GM23248 (cell line): ENCODE measurements around the gene SCLT1. TPM values are rescaled to one million over a fixed set of nuclear protein-coding genes. Genes with fewer than 3 reads are reported as not detected.

Experiments
- DNase-seq: peaks from one replicate; pipeline ENCODE4 v3.0.0-alpha.2; 2015
- H2AFZ ChIP-seq: fragments of 200-600 bp; sonication (generic); 2 replicates; pipeline ENCODE4 v1.6.1; 2016; ENCODE audit warnings: antibody characterized with exemption
- H3F3A ChIP-seq: fragments of 200-600 bp; sonication (generic); 2 replicates; pipeline ENCODE4 v1.6.1; 2016; ENCODE audit warnings: mild to moderate bottlenecking, antibody characterized with exemption, mixed run types; ENCODE audit not compliant: insufficient read depth
- H3K27ac ChIP-seq: fragments of 200-600 bp; sonication (generic); 2 replicates; pipeline ENCODE4 v1.5.1; 2016; ENCODE audit warnings: mild to moderate bottlenecking
- H3K27me3 ChIP-seq: fragments of 200-600 bp; sonication (generic); replicated peaks from 2 replicates; pipeline ENCODE4 v1.6.1; 2016; ENCODE audit warnings: mild to moderate bottlenecking; ENCODE audit not compliant: insufficient read depth
- H3K36me3 ChIP-seq: fragments of 200-600 bp; sonication (generic); 2 replicates; pipeline ENCODE4 v1.6.1; 2016; ENCODE audit warnings: low read depth, mild to moderate bottlenecking
- H3K4me1 ChIP-seq: fragments of 200-600 bp; sonication (generic); 2 replicates; pipeline ENCODE4 v1.6.1; 2016; ENCODE audit warnings: mild to moderate bottlenecking; ENCODE audit not compliant: insufficient read depth
- H3K4me2 ChIP-seq: fragments of 200-600 bp; sonication (generic); one replicate; pipeline ENCODE4 v1.6.1; 2016; ENCODE audit warnings: mild to moderate bottlenecking; ENCODE audit not compliant: unreplicated experiment
- H3K4me3 ChIP-seq: fragments of 200-600 bp; sonication (generic); 2 replicates; pipeline ENCODE4 v1.5.1; 2016; ENCODE audit warnings: mild to moderate bottlenecking
- H3K79me2 ChIP-seq: fragments of 200-600 bp; sonication (generic); 2 replicates; pipeline ENCODE4 v1.6.1; 2016; ENCODE audit warnings: mild to moderate bottlenecking; ENCODE audit not compliant: insufficient read depth
- H3K9ac ChIP-seq: fragments of 200-600 bp; sonication (generic); 2 replicates; pipeline ENCODE4 v1.6.1; 2016; ENCODE audit warnings: mild to moderate bottlenecking
- H3K9me2 ChIP-seq: fragments of 200-600 bp; sonication (generic); 2 replicates; pipeline ENCODE4 v1.6.1; 2016; ENCODE audit warnings: mixed run types, mild to moderate bottlenecking, moderate library complexity; ENCODE audit not compliant: insufficient read depth
- H3K9me3 ChIP-seq: fragments of 200-600 bp; sonication (generic); one replicate; pipeline ENCODE4 v1.6.1; 2017; ENCODE audit warnings: low read depth
- H4K20me1 ChIP-seq: fragments of 200-600 bp; sonication (generic); 2 replicates; pipeline ENCODE4 v1.6.0; 2016; ENCODE audit not compliant: insufficient read depth
- EZH2 ChIP-seq: fragments of 200-600 bp; sonication (generic); IDR thresholded peaks from 2 replicates; pipeline ENCODE4 v1.6.1; 2018; ENCODE audit warnings: antibody characterized with exemption, mild to moderate bottlenecking; ENCODE audit not compliant: insufficient read depth, poor library complexity, severe bottlenecking
- EZH2phosphoT487 ChIP-seq: fragments of 200-600 bp; sonication (generic); IDR thresholded peaks from 2 replicates; pipeline ENCODE4 v1.6.1; 2018; ENCODE audit warnings: antibody characterized with exemption, moderate library complexity, mild to moderate bottlenecking, low read depth; ENCODE audit not compliant: insufficient read depth
- WGBS, 2 experiments: methylation state at CpG; one replicate each; pipeline ENCODE4 v1.1.6; 2015 to 2017; ENCODE audit warnings: low lambda C conversion rate in 2 of 2, low coverage in 1 of 2; ENCODE audit errors: missing lambda C conversion rate in 2 of 2; 5-methylcytosine and 5-hydroxymethylcytosine counted together
- in situ Hi-C: fragments of 300-500 bp; cut with MboI; formaldehyde crosslinking; loops from 2 replicates; pipeline ENCODE4 v1.15.0; 2020
- polyA plus RNA-seq: library from polyadenylated mRNA; unstranded; fragments of >200 nt; fragmentation: Nextera tagmentation; extraction: Ambion mirVana; gene quantifications from 2 replicates; pipeline ENCODE4 v1.2.1, GENCODE V29; 2016
- total RNA-seq: library from RNA; depleted of rRNA; stranded (reverse); fragments of >200 nt; shearing (Covaris generic); gene quantifications from 2 replicates; pipeline ENCODE4 v1.2.3, GENCODE V29; 2014

SCLT1 gene
- total and polyA plus RNA-seq, 2 experiments from 2014 or later = 7.3 to 9.0 TPM

DNA sequence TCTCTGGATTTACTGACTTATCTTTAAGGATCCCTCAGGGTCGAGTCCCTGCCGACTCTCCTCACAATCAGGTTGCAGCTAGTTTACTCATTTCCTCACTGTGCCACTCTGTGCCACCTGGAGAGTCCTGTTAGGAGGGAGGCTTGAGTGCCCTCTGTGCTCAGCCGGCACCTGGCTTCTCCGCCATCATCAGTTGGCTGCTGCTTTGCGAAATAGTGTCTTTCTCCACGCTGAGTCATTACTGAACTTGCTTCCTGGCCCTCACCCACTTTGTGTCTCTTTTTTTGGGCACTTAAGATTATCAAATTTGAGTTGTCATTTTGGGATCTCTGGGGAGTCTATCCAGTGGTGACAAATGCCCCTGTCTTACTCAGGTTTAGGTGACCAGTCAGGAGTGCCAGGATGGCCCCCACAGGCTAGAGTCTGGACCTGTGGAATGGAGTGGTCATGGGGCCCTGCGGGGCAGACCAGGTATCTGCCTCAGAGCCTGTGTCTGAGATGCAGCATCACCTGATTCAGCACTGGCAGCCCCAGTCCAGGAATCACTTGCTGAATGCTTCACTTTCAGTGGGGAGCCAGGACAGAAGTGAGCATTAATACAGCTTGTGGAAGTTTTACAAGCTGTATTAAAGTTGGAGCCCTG is 246.1 kb downstream of the SCLT1 start:
- in situ Hi-C loops = no loop called here
- no peaks in the 10 kb centered on the region for H3K9me3 ChIP-seq
- H3K4me2 ChIP-seq = no peak overlapping the region
- WGBS, 2 experiments = 94 to 96% methylated on average over 7 of the region's 7 CpGs
- no peak for TF ChIP-seq EZH2
- TF ChIP-seq EZH2phosphoT487 = no peak
- H2AFZ ChIP-seq = no peak overlapping the region
- H3K79me2 ChIP-seq = peaks cover 74% of the 10 kb centered on the region
- no peaks in the 10 kb centered on the region for H3K27me3 ChIP-seq
- H3K4me3 ChIP-seq = no peak overlapping the region
- H3K36me3 ChIP-seq = peaks cover 78% of the 10 kb centered on the region
- H4K20me1 ChIP-seq = peaks cover 6% of the 10 kb centered on the region; the same call in 1 of the 2 replicates
- peak; percentile 24 for DNase-seq
- H3F3A ChIP-seq = peaks cover 2% of the 10 kb centered on the region; the same call in 1 of the 2 replicates
- no peak overlapping the region for H3K9ac ChIP-seq
- H3K9me2 ChIP-seq = no peaks in the 10 kb centered on the region
- no peak overlapping the region for H3K27ac ChIP-seq
- H3K4me1 ChIP-seq = no peaks in the 10 kb centered on the region

DNA sequence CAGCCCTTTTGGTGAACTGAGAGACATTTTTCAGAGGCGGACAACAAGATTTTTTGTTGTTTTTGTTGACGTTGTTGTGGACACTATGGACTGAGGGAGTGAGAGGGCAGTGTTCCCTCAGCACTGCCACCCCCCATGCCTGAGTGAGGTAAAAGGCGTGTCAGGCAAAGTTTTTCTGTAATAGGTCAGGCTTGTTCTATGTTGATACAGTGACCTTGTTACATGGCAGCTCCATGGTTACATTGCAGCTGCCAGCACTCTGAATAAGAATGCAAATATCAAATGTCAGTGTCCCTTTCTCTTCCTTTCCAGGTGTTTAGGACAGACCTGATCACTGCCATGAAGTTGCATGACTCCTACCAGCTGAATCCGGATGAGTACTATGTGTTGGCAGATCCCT is 247.3 kb downstream of the SCLT1 start:
- H3K4me1 ChIP-seq = no peaks in the 10 kb centered on the region
- H3F3A ChIP-seq = no peaks in the 10 kb centered on the region
- no peaks in the 10 kb centered on the region for H3K9me2 ChIP-seq
- 97 to 100% methylated on average over 4 of the region's 4 CpGs for WGBS, 2 experiments
- H3K36me3 ChIP-seq = peaks cover 70% of the 10 kb centered on the region
- H3K27me3 ChIP-seq = no peaks in the 10 kb centered on the region
- H3K9ac ChIP-seq = no peak overlapping the region
- in situ Hi-C loops = no loop called here
- no peak for DNase-seq
- peaks cover 86% of the 10 kb centered on the region for H3K79me2 ChIP-seq
- no peak overlapping the region for H3K4me2 ChIP-seq
- peaks cover under 1% of the 10 kb centered on the region; the same call in 1 of the 2 replicates for H4K20me1 ChIP-seq
- H3K9me3 ChIP-seq = no peaks in the 10 kb centered on the region
- H2AFZ ChIP-seq = no peak overlapping the region
- TF ChIP-seq EZH2 (no peak), EZH2phosphoT487 (no peak)
- H3K4me3 ChIP-seq = no peak overlapping the region
- H3K27ac ChIP-seq = no peak overlapping the region

DNA sequence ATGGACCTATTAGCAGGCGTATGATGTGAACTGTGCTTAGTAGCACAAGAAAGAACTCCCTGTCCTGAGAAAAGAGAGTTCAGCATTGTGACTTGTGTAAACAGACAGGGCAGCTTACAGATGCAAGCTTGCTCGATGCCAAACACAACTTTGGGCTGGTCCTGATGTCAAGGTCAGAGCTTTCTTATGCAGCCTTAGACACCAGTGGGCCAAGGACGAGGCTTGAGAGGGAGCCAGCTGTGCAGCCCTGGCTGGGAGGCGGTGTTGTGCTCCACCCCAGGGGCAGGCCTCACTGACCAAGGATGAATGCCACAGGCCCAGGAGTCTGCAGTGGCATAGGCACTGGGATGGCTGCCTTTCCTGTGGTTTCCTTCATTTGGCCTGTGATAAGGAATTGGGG is 248.4 kb downstream of the SCLT1 start:
- no peaks in the 10 kb centered on the region for H3K27me3 ChIP-seq
- H3F3A ChIP-seq = peaks cover 2% of the 10 kb centered on the region; the same call in 1 of the 2 replicates
- no peak overlapping the region for H3K4me3 ChIP-seq
- H3K79me2 ChIP-seq = peaks cover 91% of the 10 kb centered on the region
- H3K9ac ChIP-seq = no peak overlapping the region
- no peak overlapping the region for H3K27ac ChIP-seq
- H3K36me3 ChIP-seq = peaks cover 65% of the 10 kb centered on the region
- no peak overlapping the region for H3K4me2 ChIP-seq
- H3K9me2 ChIP-seq = no peaks in the 10 kb centered on the region
- no peak overlapping the region for H2AFZ ChIP-seq
- in situ Hi-C loops = no loop called here
- no peaks in the 10 kb centered on the region for H3K4me1 ChIP-seq
- no peak for TF ChIP-seq EZH2
- TF ChIP-seq EZH2phosphoT487 = no peak
- DNase-seq = no peak
- peaks cover 5% of the 10 kb centered on the region for H4K20me1 ChIP-seq
- no peaks in the 10 kb centered on the region for H3K9me3 ChIP-seq
- 92 to 98% methylated on average over 4 of the region's 4 CpGs for WGBS, 2 experiments

DNA sequence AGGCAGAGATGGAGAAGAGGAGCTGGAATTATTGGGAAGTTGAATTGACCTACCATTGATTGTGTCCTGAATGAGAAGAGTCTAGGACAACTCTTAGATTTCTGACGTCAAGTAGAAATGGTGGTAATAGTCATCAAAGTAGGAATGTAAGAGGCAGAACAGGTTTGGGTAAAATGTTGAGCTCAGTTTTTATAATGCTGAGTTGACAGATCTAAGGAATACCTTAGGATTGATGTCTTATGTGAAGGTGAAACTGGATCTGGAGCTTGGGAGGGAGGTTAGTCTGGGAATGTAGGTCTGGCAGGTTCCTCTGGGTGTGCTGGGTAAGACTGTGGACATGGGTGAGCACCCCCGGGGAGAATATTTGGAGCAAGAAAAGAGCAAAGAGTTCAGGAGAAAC is 251.9 kb downstream of the SCLT1 start:
- H3K4me2 ChIP-seq = no peak overlapping the region
- H3K27ac ChIP-seq = no peak overlapping the region
- no peak overlapping the region for H2AFZ ChIP-seq
- no peak overlapping the region for H3K4me3 ChIP-seq
- no peaks in the 10 kb centered on the region for H3K9me2 ChIP-seq
- H3F3A ChIP-seq = peaks cover 5% of the 10 kb centered on the region; the same call in 1 of the 2 replicates
- H3K9me3 ChIP-seq = no peaks in the 10 kb centered on the region
- 93 to 99% methylated on average over 2 of the region's 2 CpGs for WGBS, 2 experiments
- no peak for DNase-seq
- peaks cover 99% of the 10 kb centered on the region for H3K79me2 ChIP-seq
- H3K27me3 ChIP-seq = no peaks in the 10 kb centered on the region
- in situ Hi-C loops = no loop called here
- peaks cover 17% of the 10 kb centered on the region for H3K4me1 ChIP-seq
- no peak overlapping the region for H3K9ac ChIP-seq
- H3K36me3 ChIP-seq = peaks cover 40% of the 10 kb centered on the region
- H4K20me1 ChIP-seq = peaks cover 10% of the 10 kb centered on the region
- TF ChIP-seq EZH2phosphoT487 (no peak), EZH2 (no peak)
